GM12872 (cell line): ENCODE results near the gene OR13A1.

Source experiments
- TF ChIP-seq, protein P1 (sequence below): IDR thresholded peaks from 3 replicates; pipeline ENCODE4 v1.5.1; 2011; ENCODE audit warnings: low read depth, mild to moderate bottlenecking, low read length, moderate library complexity; ENCODE audit not compliant: insufficient read depth

Gene OR13A1

DNA sequence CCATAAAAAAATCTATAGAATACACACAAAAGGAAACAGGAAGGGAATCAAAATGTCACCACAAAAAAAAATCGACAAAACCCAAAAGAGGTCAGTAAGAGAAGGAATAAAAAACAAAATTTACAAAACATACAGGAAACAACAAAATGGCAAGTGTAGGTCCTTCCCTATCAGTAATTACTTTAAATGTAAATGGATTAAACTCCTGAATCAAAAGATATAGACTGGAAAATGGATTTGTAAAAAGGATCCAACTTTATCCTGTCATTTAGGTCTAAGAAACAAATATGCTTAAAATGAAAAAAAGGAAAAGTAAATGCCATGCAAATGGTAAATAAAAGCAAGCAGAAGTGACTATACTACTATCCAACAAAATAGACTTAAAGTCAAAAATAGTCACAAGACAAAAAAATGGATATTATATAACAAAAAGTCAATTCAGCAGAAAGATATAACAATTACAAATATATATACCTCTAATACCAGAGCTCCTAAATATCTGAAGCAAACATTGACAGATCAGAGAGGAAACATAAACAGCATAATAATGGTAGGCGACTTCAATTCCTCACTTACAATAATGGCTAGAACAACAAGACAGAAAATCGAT, 2.0 kb downstream of the OR13A1 start:
- TF ChIP-seq, protein P1, sequence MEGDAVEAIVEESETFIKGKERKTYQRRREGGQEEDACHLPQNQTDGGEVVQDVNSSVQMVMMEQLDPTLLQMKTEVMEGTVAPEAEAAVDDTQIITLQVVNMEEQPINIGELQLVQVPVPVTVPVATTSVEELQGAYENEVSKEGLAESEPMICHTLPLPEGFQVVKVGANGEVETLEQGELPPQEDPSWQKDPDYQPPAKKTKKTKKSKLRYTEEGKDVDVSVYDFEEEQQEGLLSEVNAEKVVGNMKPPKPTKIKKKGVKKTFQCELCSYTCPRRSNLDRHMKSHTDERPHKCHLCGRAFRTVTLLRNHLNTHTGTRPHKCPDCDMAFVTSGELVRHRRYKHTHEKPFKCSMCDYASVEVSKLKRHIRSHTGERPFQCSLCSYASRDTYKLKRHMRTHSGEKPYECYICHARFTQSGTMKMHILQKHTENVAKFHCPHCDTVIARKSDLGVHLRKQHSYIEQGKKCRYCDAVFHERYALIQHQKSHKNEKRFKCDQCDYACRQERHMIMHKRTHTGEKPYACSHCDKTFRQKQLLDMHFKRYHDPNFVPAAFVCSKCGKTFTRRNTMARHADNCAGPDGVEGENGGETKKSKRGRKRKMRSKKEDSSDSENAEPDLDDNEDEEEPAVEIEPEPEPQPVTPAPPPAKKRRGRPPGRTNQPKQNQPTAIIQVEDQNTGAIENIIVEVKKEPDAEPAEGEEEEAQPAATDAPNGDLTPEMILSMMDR = no peak

DNA sequence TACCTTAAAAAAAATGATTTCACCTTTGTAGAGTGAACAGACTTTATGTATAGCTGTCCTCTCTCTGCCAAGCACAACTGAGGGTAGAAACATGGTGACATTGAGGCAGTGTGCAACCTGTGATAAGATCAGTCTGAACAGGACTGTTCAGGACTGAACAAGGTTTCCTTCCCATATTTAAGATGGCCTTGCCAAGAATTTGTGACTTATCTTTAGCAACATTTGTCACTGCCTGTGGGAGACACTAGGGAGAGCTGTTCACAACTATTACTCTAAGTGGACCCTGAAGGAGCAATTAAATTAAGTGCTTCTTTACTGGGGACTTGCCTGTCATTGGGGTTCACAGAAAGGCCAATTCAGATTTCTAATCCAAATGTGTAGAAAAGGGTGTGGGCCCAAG, 6.7 kb downstream of the OR13A1 start:
- TF ChIP-seq, protein P1 = peak; percentile 43; the same call in 2 of the 3 replicates

DNA sequence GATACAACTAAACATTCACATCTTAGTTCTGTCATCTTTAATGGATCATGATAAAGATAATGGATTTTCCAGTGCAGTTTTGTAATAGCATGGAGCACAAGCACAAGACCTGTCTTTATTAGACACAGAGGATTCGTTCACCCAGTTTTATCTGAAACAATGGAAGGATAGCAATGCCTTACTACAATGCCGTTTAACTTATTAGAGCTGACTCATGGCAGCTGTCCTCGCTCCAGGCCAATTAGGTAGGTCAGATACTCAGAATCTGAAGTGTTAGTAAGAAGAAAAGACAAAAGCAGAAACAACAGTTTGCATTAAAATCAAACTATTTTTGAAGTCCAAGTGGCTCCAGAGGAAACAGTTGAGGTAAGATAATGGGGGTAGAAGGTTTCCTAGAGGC, 12.8 kb downstream of the OR13A1 start:
- TF ChIP-seq, protein P1 = no peak

DNA sequence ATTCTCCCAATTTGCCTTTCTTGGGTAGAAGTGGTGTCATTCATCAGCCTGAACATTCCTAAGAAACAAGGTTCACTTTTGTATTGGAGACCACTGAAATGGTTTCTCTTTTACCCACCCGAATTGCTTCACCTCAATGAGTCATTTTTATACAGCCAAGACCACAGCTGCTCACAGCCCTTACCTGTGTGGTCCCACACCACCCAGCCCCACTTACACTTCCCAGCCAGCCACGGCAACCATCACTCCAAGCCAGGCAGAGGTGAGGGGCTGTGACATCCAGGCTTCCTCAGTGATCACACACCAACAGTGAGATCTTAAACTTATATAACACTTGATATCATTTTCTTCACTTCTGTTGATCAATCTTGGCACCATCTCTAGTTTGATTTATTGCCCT, 20.7 kb downstream of the OR13A1 start:
- TF ChIP-seq, protein P1 = no peak

DNA sequence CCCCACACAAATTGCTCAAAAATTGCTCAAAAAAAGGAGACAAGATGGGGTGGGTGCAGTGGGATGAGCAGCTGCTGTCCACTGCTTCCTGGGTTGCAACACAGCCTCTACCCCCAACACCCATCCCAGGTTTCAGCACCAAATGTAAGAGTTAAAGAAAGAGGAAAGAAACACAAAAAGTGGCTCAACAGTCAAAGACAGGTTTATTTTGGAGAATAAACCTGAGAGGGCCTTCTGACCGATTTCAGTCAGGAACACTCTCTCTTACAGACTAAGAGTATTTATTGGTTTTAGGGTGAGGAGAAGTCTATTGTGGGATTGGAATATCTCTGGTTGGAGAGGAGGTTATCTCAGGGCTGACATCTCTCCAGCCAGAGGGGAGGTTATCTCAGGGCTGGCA, 28.4 kb downstream of the OR13A1 start:
- TF ChIP-seq, protein P1 = no peak

DNA sequence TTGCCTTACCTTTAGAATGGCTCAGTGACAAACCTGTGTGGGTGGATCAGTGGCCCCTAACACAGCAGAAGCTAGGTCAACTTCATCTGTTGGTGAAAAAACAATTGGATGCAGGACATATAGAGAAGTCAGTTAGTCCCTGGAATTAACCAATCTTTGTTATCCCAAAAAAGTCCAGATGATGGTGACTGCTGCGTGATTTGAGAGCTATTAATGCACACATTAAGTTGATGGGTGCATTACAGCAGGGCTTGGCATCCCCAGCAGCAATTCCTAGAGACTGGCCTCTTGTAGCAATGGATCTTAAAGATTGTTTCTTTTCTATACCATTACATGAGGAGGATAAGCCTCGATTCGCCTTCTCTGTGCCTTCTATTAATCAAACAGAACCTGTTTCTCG, 33.3 kb downstream of the OR13A1 start:
- TF ChIP-seq, protein P1 = no peak

DNA sequence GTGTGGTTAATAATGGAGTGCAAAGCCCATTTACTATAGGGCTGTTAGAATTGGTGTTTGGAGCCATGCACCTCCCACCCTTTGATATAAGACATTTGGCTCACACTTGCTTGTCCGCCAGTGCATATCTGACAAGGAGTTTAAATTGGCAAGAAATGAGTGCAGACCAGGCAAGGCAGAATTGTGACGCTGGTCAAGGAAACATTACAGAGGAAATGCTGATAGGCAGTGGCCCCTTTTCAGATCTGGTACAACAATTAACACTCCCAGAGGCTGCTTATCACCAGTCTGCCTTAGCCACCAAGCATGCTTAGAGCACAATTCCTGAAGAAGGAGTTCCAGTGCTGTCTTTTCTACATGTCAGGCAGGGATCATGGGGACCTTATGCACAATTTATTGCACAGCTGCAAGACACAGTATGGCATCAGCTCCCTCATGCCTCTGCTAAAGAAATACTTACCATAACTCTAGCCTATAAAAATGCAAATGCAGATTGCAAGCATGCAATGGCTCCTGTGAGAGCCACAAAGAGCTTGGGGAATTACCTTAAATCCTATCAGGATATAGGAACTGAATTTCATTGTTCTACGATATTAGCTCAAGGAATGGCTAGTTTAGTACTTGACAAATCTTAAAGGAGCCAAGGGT, 35.2 kb downstream of the OR13A1 start:
- TF ChIP-seq, protein P1 = no peak

DNA sequence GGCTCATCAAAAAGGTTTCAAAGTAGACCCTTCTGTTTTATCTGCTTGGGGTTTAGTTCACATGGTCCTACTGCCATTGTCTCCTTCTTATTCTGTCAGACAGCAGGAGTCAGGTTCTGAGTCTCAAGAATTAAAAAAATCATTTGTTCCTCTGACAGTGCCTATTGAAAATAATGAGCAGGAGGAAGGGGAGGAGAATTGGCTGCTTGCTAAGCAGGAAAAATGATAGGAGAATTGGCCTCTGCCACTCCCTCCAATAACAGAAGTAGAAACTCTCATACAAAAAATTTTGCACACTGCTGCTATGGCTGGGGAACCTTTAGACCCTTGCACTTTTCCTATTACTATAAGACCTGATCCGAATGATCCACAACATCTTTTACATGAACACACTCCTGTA, 35.7 kb downstream of the OR13A1 start:
- TF ChIP-seq, protein P1 = no peak
